ENCODE measurements around the gene DYRK1A.

- TF ChIP-seq, protein P1, sequence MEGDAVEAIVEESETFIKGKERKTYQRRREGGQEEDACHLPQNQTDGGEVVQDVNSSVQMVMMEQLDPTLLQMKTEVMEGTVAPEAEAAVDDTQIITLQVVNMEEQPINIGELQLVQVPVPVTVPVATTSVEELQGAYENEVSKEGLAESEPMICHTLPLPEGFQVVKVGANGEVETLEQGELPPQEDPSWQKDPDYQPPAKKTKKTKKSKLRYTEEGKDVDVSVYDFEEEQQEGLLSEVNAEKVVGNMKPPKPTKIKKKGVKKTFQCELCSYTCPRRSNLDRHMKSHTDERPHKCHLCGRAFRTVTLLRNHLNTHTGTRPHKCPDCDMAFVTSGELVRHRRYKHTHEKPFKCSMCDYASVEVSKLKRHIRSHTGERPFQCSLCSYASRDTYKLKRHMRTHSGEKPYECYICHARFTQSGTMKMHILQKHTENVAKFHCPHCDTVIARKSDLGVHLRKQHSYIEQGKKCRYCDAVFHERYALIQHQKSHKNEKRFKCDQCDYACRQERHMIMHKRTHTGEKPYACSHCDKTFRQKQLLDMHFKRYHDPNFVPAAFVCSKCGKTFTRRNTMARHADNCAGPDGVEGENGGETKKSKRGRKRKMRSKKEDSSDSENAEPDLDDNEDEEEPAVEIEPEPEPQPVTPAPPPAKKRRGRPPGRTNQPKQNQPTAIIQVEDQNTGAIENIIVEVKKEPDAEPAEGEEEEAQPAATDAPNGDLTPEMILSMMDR (IDR thresholded peaks at IDR 0.05): no peak
- TF ChIP-seq POLR2A (IDR thresholded peaks at IDR 0.05): no peak
Measured at GRCh38 chr21:37319551-37319950, 47.0 kb upstream of the DYRK1A start.

Measured in heart left ventricle (tissue), 13 donors.